GM20000 (cell line): ENCODE data around the gene KLHL8.

ENCODE experiments used
- DNase-seq: peaks from one replicate; pipeline ENCODE4 v3.0.0; 2012; ENCODE audit warnings: low spot score
- TF ChIP-seq, protein P1 (sequence below): IDR thresholded peaks from 2 replicates; pipeline ENCODE4 v1.5.1; 2012; ENCODE audit warnings: mild to moderate bottlenecking, control low read depth; ENCODE audit errors: extremely low read depth, missing control alignments

The KLHL8 gene

DNA sequence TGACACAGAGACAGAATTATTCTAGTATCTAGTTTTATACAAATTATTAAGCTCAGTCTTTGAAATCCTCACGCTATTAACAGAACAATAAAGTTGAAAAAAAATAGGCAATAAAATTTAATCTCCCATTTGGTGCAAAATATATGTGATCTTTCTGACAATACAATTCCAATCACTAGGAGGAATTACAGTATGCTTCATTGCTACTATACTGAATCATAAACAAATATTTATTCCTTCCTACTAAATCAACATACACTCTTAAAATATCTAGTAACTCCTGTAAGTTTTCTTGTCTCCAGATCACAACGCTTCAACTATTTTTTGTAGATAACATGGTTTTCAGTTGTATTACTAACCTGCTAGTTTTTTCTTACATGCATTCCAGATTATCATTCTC, 45.7 kb downstream of the KLHL8 start:
- TF ChIP-seq, protein P1, sequence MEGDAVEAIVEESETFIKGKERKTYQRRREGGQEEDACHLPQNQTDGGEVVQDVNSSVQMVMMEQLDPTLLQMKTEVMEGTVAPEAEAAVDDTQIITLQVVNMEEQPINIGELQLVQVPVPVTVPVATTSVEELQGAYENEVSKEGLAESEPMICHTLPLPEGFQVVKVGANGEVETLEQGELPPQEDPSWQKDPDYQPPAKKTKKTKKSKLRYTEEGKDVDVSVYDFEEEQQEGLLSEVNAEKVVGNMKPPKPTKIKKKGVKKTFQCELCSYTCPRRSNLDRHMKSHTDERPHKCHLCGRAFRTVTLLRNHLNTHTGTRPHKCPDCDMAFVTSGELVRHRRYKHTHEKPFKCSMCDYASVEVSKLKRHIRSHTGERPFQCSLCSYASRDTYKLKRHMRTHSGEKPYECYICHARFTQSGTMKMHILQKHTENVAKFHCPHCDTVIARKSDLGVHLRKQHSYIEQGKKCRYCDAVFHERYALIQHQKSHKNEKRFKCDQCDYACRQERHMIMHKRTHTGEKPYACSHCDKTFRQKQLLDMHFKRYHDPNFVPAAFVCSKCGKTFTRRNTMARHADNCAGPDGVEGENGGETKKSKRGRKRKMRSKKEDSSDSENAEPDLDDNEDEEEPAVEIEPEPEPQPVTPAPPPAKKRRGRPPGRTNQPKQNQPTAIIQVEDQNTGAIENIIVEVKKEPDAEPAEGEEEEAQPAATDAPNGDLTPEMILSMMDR = no peak

DNA sequence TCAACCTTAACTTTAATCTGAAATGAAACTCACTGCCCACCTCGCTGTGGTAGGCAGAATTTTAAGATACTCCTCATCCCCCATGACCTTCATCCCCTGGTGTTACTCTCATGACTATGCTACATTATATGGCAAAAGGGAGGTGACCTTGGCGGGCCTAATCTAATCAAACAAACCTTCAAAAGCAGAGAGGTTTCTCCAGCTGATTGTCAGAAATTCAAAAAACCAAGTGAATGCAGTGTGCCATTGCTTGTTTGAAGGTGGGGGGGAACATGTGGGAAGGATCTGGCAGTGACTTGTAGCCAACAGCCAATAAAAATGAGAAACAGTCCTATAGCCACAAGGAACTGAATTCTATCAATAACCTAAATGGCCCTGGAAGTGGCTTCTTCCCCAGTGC, 48.5 kb downstream of the KLHL8 start:
- TF ChIP-seq, protein P1 = no peak
- no peak for DNase-seq

More for the DNA sequence above, 45.7 kb downstream of the KLHL8 start:
- no peak for DNase-seq

DNA sequence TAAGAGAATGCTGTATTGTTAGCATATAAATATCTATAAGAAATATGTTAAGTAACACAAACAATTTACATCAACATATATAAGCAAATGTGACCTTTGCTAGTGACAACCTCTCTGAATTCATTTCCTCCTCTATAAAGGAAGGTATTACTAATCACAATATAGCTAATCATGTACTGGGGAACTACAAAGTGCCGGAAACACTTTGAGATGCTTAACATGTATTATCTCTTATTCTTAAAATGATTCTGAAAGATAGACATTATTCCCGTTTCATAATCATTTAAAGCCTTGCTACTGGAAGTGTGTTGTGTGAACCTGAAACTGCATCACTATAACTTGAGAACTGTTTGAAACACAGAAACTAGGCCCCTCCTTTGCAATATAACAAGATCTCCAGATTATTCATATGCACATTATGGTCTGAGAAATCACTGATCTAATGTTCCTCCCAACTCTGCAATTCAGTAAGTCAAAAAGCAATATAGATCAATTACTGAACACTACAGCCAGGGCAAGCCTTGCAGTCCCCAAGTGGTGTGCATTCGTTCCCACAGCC, 54.0 kb downstream of the KLHL8 start:
- DNase-seq = no peak
- TF ChIP-seq, protein P1 = no peak

DNA sequence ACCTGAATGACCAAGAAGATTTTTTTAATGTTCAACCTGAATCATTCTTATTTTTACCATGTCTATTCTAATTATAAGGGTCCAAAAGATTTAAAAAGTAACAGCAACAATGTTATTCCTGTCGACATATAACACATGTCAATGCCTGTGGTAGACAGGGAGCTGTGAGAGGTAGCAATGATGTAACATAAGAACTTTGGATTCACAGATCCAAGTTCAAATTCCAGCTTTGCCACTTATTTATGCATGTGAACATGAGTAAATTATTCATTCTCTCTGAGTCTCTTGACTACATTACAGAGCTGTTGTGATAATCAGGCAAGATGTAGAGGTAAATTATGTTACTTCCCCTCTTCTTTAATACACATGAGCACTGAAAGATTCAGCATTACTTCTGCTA, 54.5 kb downstream of the KLHL8 start:
- TF ChIP-seq, protein P1 = no peak
- no peak for DNase-seq

DNA sequence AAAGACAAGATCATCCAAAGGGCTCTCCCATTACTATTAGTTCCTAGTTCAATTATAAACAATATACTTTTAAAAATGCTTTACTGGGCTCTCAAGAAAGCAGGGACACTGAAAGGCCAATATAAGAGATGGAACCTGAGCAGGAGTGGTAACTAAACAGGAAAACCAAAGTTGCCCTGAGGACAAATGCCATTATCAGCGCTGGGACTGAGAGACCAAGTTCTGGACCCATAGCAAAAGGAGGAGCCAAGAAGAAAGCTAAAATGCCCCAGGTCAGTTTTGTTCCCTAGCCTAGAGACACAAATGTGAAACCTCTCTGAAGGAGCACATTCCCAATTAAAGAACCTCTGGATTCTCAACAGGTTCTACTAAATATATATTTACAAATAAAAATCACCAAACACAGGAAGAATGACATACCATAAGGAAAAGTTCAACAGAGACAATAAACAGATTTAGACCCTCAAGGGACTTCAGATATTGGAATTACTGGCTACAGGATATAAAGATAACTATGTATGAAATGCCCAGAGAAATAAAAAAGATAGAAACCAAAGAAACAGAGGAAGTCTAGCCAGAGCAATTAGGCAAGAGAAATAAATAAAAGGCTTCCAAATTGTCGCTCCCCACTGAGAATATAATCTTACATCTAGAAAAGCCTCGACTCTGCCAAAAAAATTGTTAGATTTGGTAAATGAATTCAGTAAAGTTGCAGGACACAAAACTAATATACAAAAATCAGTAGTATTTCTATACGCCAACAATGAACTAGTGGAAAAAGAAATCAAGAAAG, 67.1 kb downstream of the KLHL8 start:
- DNase-seq = no peak
- TF ChIP-seq, protein P1 = no peak

DNA sequence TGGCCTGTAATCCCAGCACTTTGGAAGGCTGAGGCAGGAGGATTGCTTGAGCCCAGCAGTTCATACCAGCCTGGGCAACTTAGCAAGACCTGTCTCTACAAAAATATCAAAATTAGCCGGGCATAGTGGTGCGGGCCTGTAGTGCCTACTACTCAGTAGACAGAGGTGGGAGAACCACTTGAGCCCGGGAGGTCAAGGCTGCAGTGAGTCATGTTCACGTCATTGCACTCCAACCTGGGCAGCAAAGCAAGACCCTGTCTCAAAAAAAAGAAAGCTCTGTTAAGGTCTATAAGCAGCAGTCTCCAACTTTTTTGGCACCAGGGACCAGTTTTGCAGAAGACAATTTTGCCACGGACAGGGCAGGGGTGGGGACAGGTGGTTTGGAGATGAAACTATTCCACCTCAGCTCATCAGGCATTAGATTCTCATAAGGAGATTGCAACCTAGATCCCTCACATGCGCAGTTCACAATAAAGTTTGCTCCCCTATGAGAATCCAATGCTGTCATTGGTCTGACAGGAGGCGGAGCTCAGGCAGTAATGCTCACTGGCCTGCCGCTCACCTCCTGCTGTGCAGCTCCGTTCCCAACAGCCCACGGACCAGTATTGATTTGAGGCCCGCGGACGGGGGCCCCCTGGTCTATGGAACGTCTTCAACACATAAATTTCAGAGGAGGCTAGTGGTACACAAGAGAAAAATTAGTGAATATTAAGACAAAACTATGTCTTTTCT, 67.9 kb downstream of the KLHL8 start:
- TF ChIP-seq, protein P1 = no peak
- DNase-seq = no peak

DNA sequence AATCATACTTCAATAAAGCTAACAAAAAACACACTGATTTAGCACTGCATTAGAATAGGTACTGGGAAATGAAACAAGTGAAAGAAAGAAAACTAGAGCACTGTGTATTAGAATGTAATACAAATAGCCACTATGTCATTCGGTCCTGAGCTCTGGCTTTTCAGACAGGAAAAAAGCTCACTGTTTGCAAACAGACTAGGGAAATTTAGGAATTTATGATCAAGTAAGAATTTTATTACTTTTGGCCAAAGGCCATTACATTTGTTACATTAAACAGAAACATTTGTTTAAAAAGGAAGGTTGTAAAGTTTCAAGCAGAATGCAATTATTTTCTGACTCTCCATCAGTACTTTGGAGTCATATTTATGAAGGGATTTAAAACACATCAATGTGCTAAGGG, 68.7 kb downstream of the KLHL8 start:
- DNase-seq = no peak
- TF ChIP-seq, protein P1 = no peak
